KOPT-K1 (cell line): ENCODE data around the gene MACF1.
A peak's percentile ranks its signal among the peaks of the same experiment; 100 is the strongest.

Experiments
- H3K27ac ChIP-seq: fragments of 200-600 bp; sonication (generic); 2 replicates; pipeline ENCODE4 v1.5.1; 2016; ENCODE audit warnings: antibody characterized with exemption, mild to moderate bottlenecking, low read depth, low read length; ENCODE audit not compliant: poor library complexity, severe bottlenecking
- H3K36me3 ChIP-seq: fragments of 200-600 bp; sonication (generic); 2 replicates; pipeline ENCODE4 v1.5.1; 2017; ENCODE audit warnings: antibody characterized with exemption, mild to moderate bottlenecking, low read length, moderate library complexity; ENCODE audit not compliant: insufficient read depth
- H3K9me3 ChIP-seq: fragments of 200-600 bp; sonication (generic); 2 replicates; pipeline ENCODE4 v1.5.1; 2017; ENCODE audit warnings: antibody characterized with exemption, low read length, mild to moderate bottlenecking; ENCODE audit not compliant: insufficient read depth, poor library complexity, severe bottlenecking

Gene MACF1

GRCh38 chr1:39322431-39322830 is 117.9 kb downstream of the MACF1 start:
- Histone ChIP-seq H3K27ac (no peak overlapping the region), H3K36me3 (peaks cover 97% of the 10 kb centered on the region), H3K9me3 (no peaks in the 10 kb centered on the region)

DNA sequence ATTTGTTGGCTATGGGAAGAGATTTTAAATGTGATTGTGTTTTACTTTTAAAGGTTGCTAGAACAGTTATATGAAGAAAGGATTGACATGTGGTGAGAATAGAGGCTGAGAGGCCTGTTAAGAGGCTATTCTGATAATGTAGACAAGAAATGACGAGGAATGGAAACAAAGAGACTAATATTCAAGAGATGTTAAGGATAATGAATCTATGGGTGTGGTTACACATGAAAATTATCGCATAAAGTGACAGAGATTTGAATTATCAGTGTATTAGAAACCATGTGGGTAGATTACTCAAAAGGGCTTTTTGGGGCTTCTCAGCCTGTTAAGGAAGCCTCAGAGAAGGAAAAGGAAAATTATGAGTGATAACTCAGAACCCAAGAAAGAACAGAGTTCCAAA is 120.4 kb downstream of the MACF1 start:
- Histone ChIP-seq H3K36me3 (peaks cover 93% of the 10 kb centered on the region), H3K27ac (no peak overlapping the region), H3K9me3 (no peaks in the 10 kb centered on the region)

- H3K36me3 ChIP-seq = peaks cover 91% of the 10 kb centered on the region
- no peaks in the 10 kb centered on the region for H3K9me3 ChIP-seq
- no peak overlapping the region for H3K27ac ChIP-seq
Measured at GRCh38 chr1:39326836-39327235, 122.3 kb downstream of the MACF1 start.

- H3K27ac ChIP-seq = peak overlapping the region; percentile 49
- H3K36me3 ChIP-seq = peaks cover 91% of the 10 kb centered on the region
Measured at GRCh38 chr1:39328095-39328494, 123.6 kb downstream of the MACF1 start.

DNA sequence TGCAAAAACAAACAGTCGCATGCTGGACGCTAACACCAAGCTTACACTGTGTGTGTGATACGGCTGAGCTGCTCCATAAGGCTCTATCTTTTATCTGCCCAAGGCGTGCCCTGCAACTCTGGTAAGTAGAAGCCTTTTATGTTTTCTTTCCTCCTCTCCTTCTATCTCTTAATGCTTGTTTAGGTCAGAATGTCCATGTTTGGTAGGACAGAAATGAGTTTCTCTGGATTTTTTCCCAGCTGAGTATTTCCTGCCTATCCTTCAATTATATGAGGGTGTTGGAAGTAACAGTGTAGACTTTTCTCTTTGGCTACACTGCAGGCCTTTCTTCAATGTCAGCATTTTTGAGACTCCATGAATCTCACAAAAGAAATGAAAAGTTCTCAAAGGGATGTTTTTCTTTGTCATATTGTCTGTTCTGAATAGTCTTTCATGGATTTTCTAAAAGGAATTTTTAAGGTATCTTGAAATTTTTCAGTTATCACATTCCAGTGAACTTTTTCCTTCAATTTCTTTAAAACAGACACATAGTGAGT is 124.2 kb downstream of the MACF1 start:
- Histone ChIP-seq H3K27ac (peak overlapping the region; percentile 49), H3K36me3 (peaks cover 93% of the 10 kb centered on the region), H3K9me3 (no peaks in the 10 kb centered on the region)

More at GRCh38 chr1:39328095-39328494, 123.6 kb downstream of the MACF1 start:
- H3K9me3 ChIP-seq = no peaks in the 10 kb centered on the region

- Histone ChIP-seq H3K27ac (peak overlapping the region; percentile 80), H3K36me3 (peaks cover 86% of the 10 kb centered on the region), H3K9me3 (no peaks in the 10 kb centered on the region)
Measured at GRCh38 chr1:39331647-39332046, 127.2 kb downstream of the MACF1 start.

DNA sequence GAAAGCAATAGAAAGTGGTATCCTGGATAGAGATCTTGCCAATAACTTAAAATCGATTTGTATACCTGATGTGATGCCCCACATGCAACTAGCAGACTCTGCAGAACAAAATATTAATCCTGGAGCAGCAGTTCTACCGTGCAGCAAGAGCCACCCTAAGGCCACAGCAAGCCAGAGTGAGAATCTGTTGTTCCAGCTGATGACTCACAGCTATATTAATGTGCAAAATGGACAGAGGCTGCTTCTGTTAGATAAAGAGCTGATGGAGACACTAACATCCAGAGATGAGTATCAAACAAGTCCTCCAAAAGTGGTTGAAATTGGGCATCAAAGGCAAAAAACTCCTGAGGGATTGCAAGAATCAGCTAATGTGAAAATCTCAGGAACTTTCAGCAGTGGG is 127.8 kb downstream of the MACF1 start:
- H3K27ac ChIP-seq = peak overlapping the region; percentile 80
- peaks cover 86% of the 10 kb centered on the region for H3K36me3 ChIP-seq
- no peaks in the 10 kb centered on the region for H3K9me3 ChIP-seq

GRCh38 chr1:39332828-39333227 is 128.3 kb downstream of the MACF1 start:
- peaks cover 86% of the 10 kb centered on the region for H3K36me3 ChIP-seq
- no peaks in the 10 kb centered on the region for H3K9me3 ChIP-seq
- H3K27ac ChIP-seq = peak overlapping the region; percentile 80

- Histone ChIP-seq H3K27ac (peak overlapping the region; percentile 80), H3K36me3 (peaks cover 86% of the 10 kb centered on the region), H3K9me3 (no peaks in the 10 kb centered on the region)
Measured at GRCh38 chr1:39333296-39333695, 128.8 kb downstream of the MACF1 start.

GRCh38 chr1:39335216-39335615 is 130.7 kb downstream of the MACF1 start:
- Histone ChIP-seq H3K27ac (peak overlapping the region; percentile 24), H3K9me3 (no peaks in the 10 kb centered on the region), H3K36me3 (peaks cover 90% of the 10 kb centered on the region)

DNA sequence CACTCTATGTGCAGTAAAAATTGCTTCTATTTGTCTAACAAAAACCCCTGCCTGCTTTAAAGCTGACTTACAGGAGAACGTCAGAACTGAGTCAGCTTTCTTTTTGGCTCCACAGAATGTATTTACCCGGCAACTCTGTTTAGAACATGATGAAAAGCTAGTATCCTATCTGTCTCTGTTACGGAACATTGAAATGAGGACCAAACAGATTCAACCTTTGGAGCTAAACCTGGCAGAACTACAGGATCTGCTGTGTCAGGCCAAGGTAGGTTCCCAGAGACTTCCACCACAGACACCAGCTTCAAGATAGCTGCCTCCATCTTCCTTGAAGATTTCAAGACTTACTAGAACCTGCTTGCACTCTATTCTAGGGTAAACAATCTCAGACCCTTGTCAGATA is 132.6 kb downstream of the MACF1 start:
- no peaks in the 10 kb centered on the region for H3K9me3 ChIP-seq
- H3K36me3 ChIP-seq = peaks cover 92% of the 10 kb centered on the region
- H3K27ac ChIP-seq = no peak overlapping the region

DNA sequence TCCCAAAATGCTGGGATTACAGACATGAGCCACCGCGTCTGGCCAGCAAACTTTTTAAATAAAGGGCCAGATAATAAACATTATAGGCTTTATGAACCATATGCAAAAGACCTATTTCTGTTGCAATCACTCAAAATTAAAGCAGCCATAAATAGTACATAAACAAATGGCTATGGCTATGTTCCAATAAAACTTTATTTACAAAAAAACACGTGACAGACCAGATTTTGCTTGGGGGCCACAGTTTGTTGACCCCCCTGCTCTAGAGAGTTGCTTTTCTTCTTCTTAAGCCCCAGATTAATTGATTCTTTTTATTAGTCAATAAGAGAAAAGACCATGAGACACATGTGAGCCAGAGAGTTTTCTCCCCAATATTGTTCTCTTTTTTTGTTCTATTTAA is 138.3 kb downstream of the MACF1 start:
- Histone ChIP-seq H3K9me3 (no peaks in the 10 kb centered on the region), H3K36me3 (peaks cover 95% of the 10 kb centered on the region), H3K27ac (no peak overlapping the region)

DNA sequence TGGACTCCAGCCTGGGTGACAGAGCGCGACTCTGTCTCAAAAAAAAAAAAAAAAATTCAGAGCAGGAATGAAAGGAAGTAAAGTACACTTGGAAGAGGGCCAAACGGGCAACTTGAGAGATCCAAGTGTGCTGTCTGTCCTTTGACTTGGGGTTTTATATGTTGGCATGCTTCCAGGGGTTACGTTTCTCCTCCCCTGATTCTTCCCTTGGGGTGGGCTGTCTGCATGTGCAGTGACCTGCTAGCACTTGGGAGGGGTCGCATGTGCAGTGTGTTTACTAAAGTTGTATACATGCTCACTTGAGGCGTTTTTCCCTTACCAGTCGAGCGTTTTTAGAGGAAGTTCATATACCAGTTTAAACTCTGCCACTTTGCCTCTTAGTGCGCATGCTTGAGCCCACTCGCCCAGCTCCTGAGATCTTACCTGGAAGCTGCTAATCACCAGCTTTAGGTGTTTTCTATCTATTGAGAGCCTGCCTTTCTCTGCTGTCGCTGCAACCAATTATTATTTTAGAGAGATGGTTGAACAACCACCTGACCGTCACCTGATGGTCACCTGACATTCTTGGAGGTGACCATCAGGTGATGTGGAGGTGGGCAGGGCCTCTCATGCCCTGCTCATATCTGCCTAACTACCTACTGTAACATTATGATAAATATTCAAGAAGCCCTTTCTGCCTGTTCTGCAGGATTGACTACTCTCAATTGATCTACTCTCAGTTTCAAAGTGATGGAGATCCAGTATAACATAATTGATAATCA is 140.1 kb downstream of the MACF1 start:
- H3K27ac ChIP-seq = no peak overlapping the region
- H3K36me3 ChIP-seq = peaks cover 95% of the 10 kb centered on the region
- H3K9me3 ChIP-seq = no peaks in the 10 kb centered on the region

DNA sequence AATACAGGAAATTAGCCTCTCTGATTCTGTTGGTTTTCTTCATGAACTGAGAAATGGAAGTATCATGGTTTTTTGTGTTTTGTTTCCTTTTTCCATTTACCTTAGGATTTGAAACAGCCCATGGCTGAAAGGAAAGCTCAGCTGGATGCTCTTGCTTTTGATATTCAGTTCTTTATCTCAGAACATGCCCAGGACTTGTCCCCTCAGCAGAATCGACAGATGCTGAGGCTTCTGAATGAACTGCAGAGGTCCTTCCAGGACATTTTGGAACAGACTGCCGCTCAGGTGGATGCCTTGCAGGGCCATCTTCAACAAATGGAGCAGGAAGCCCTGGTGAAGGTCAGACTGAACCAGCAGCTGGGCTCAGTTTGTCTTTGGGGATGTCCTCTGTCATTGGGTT is 142.4 kb downstream of the MACF1 start:
- no peak overlapping the region for H3K27ac ChIP-seq

GRCh38 chr1:39348278-39348677 is 143.8 kb downstream of the MACF1 start:
- peaks cover 92% of the 10 kb centered on the region for H3K36me3 ChIP-seq
- no peaks in the 10 kb centered on the region for H3K9me3 ChIP-seq
- H3K27ac ChIP-seq = no peak overlapping the region

More for the DNA sequence above, 142.4 kb downstream of the MACF1 start:
- peaks cover 93% of the 10 kb centered on the region for H3K36me3 ChIP-seq
- H3K9me3 ChIP-seq = no peaks in the 10 kb centered on the region

DNA sequence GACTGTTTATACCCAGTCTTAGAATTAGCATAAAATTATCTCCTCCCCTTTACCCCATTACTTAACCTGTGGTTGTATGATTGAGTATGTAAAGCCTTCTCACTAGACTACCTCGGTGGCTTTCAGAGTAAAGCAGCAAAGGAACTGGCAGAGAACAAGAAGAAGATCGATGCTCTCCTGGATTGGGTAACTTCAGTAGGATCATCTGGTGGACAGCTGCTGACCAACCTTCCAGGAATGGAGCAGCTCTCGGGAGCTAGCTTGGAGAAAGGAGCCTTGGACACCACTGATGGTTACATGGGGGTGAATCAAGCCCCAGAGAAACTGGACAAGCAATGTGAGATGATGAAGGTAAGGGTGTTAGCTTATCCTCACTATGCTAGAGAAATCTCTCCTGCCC is 148.4 kb downstream of the MACF1 start:
- Histone ChIP-seq H3K9me3 (no peaks in the 10 kb centered on the region), H3K36me3 (peaks cover 98% of the 10 kb centered on the region), H3K27ac (no peak overlapping the region)
